Measurements from ENCODE around the gene WDR1. TPM values are rescaled to one million over a fixed set of nuclear protein-coding genes. Genes with fewer than 3 reads are reported as not detected.
A peak's percentile ranks its signal among the peaks of the same experiment; 100 is the strongest.

Gene WDR1
- total RNA-seq, 2 experiments from 2014 or later = 197 to 198 TPM

GRCh38 chr4:10091531-10092181, 24.9 kb downstream of the WDR1 start:
- intact Hi-C loops (cut with DNase I, micrococcal nuclease) = no loop called here
- POLR2A ChIA-PET = interaction anchor here (1.7 to 6.5 kb wide), 2 partner anchors 16 to 26 kb away, joined by 9 to 57 read pairs; no protein-coding TSS in a partner anchor

GRCh38 chr4:10090467-10091250, 25.9 kb downstream of the WDR1 start:
- Histone ChIP-seq H3K27me3 (ENCODE audit: control insufficient read depth in 1 of 2, insufficient read depth in 2 of 2, low read length in 2 of 2) (no peaks in the 10 kb centered on the region), H3K36me3 (ENCODE audit: insufficient read depth, low read length) (peaks cover 100% of the 10 kb centered on the region), H3K4me1 (ENCODE audit: insufficient read depth, low read length) (peaks cover 65% of the 10 kb centered on the region), H3K4me3 (ENCODE audit: low read length) (no peak overlapping the region), H3K27ac (ENCODE audit: low read depth in 1 of 2, low read length in 2 of 2) (no peak overlapping the region), H3K9me3 (ENCODE audit: control insufficient read depth in 1 of 2, insufficient read depth in 1 of 2, low read length in 2 of 2) (no peaks in the 10 kb centered on the region)
- Mint-ChIP-seq H3K36me3 (ENCODE audit: low read depth) (peaks cover 98% of the 10 kb centered on the region), H3K9me3 (no peaks in the 10 kb centered on the region), H3K4me3 (no peak overlapping the region), H3K27me3 (no peaks in the 10 kb centered on the region), H3K4me1 (ENCODE audit: low read depth) (peaks cover 47% of the 10 kb centered on the region), H3K27ac (peak overlapping the region; percentile 99)
- POLR2A ChIA-PET = interaction anchor here (1.7 kb wide), 1 partner anchor 27 kb away, joined by 9 read pairs; no protein-coding TSS in a partner anchor
- intact Hi-C loops (cut with DNase I, micrococcal nuclease) = no loop called here
- TF ChIP-seq, protein P1, sequence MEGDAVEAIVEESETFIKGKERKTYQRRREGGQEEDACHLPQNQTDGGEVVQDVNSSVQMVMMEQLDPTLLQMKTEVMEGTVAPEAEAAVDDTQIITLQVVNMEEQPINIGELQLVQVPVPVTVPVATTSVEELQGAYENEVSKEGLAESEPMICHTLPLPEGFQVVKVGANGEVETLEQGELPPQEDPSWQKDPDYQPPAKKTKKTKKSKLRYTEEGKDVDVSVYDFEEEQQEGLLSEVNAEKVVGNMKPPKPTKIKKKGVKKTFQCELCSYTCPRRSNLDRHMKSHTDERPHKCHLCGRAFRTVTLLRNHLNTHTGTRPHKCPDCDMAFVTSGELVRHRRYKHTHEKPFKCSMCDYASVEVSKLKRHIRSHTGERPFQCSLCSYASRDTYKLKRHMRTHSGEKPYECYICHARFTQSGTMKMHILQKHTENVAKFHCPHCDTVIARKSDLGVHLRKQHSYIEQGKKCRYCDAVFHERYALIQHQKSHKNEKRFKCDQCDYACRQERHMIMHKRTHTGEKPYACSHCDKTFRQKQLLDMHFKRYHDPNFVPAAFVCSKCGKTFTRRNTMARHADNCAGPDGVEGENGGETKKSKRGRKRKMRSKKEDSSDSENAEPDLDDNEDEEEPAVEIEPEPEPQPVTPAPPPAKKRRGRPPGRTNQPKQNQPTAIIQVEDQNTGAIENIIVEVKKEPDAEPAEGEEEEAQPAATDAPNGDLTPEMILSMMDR (IDR thresholded peaks at IDR 0.05) = no peak
- DNase-seq (no peak), ATAC-seq (ENCODE audit: poor library complexity) (no peak)
- CTCF ChIA-PET = interaction anchor here (1.4 to 1.6 kb wide), 2 partner anchors 27 to 30 kb away, joined by 3 read pairs; no protein-coding TSS in a partner anchor

More at GRCh38 chr4:10091531-10092181, 24.9 kb downstream of the WDR1 start:
- Histone ChIP-seq H3K27ac (ENCODE audit: low read depth in 1 of 2, low read length in 2 of 2) (peak overlapping the region in 1 of 2 donors; percentile 42), H3K9me3 (ENCODE audit: control insufficient read depth in 1 of 2, insufficient read depth in 1 of 2, low read length in 2 of 2) (no peaks in the 10 kb centered on the region), H3K4me1 (ENCODE audit: insufficient read depth, low read length) (peaks cover 75% of the 10 kb centered on the region), H3K4me3 (ENCODE audit: low read length) (no peak overlapping the region), H3K27me3 (ENCODE audit: control insufficient read depth in 1 of 2, insufficient read depth in 2 of 2, low read length in 2 of 2) (no peaks in the 10 kb centered on the region), H3K36me3 (ENCODE audit: insufficient read depth, low read length) (peaks cover 99% of the 10 kb centered on the region)
- TF ChIP-seq, protein P1 (IDR thresholded peaks at IDR 0.05) = no peak
- ATAC-seq (ENCODE audit: poor library complexity) (no peak), DNase-seq (no peak)
- Mint-ChIP-seq H3K27me3 (no peaks in the 10 kb centered on the region), H3K27ac (peak overlapping the region; percentile 99), H3K4me1 (ENCODE audit: low read depth) (peaks cover 57% of the 10 kb centered on the region), H3K4me3 (no peak overlapping the region), H3K9me3 (no peaks in the 10 kb centered on the region), H3K36me3 (ENCODE audit: low read depth) (peaks cover 98% of the 10 kb centered on the region)
- CTCF ChIA-PET = no interaction called here

DNA sequence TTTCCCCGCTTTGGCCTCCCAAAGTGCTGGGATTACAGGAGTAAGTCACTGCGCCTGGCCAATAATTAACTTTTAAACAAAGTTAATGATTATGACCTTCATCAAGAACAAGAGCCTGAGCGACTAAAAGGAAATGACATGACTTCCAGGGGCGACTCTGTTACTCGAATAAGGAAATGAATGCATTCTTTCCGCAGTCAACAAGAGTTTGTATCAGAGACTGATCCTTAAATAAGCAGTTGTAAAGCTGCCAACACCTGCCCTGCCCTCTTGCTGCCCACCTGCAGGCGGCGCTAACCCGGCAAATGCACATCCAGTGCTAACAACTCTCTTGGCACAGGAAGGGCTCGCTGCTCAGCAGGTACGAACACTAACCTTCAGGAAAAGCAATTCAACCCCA, 27.3 kb downstream of the WDR1 start:
- Mint-ChIP-seq H3K36me3 (ENCODE audit: low read depth) (peaks cover 98% of the 10 kb centered on the region), H3K27ac (peak overlapping the region; percentile 99), H3K4me3 (no peak overlapping the region), H3K4me1 (ENCODE audit: low read depth) (peaks cover 34% of the 10 kb centered on the region), H3K9me3 (no peaks in the 10 kb centered on the region), H3K27me3 (no peaks in the 10 kb centered on the region)
- no peaks in the 10 kb centered on the region for H3K9me3 ChIP-seq (ENCODE audit: control insufficient read depth in 1 of 2, insufficient read depth in 1 of 2, low read length in 2 of 2)
- CTCF ChIA-PET = interaction anchor here (1.4 to 1.6 kb wide), 2 partner anchors 28 to 31 kb away, joined by 3 read pairs; no protein-coding TSS in a partner anchor
- intact Hi-C loops (cut with DNase I, micrococcal nuclease) = no loop called here
- DNase-seq (peak in 2 of 14 experiments; percentile 38 to 51), ATAC-seq (ENCODE audit: poor library complexity) (no peak)
- H3K27me3 ChIP-seq (ENCODE audit: control insufficient read depth in 1 of 2, insufficient read depth in 2 of 2, low read length in 2 of 2) = no peaks in the 10 kb centered on the region
- POLR2A ChIA-PET = interaction anchor here (1.3 kb wide), 1 partner anchor 28 kb away, joined by 5 read pairs; the partner anchor contains the start of gene WDR1
- TF ChIP-seq, protein P1 (IDR thresholded peaks at IDR 0.05) = no peak
- H3K36me3 ChIP-seq (ENCODE audit: insufficient read depth, low read length) = peaks cover 100% of the 10 kb centered on the region
- peaks cover 52% of the 10 kb centered on the region for H3K4me1 ChIP-seq (ENCODE audit: insufficient read depth, low read length)
- no peak overlapping the region for H3K4me3 ChIP-seq (ENCODE audit: low read length)
- H3K27ac ChIP-seq (ENCODE audit: low read depth in 1 of 2, low read length in 2 of 2) = peak overlapping the region in 1 of 2 donors; percentile 19

Measured in CD4-positive, alpha-beta T cell (primary cell).